Brain pericyte (primary cell): Measurements from ENCODE around the gene HEXIM2.
"Not testable (repeated sequence)": the region's sequence is repeated elsewhere in the genome, so short reads cannot be mapped to it uniquely, and the experiment has no call there.

Experiments
- DNase-seq: peaks from one replicate; pipeline ENCODE4 v3.0.0-alpha.2; 2012; ENCODE audit warnings: low read depth, low spot score

The HEXIM2 gene

DNA sequence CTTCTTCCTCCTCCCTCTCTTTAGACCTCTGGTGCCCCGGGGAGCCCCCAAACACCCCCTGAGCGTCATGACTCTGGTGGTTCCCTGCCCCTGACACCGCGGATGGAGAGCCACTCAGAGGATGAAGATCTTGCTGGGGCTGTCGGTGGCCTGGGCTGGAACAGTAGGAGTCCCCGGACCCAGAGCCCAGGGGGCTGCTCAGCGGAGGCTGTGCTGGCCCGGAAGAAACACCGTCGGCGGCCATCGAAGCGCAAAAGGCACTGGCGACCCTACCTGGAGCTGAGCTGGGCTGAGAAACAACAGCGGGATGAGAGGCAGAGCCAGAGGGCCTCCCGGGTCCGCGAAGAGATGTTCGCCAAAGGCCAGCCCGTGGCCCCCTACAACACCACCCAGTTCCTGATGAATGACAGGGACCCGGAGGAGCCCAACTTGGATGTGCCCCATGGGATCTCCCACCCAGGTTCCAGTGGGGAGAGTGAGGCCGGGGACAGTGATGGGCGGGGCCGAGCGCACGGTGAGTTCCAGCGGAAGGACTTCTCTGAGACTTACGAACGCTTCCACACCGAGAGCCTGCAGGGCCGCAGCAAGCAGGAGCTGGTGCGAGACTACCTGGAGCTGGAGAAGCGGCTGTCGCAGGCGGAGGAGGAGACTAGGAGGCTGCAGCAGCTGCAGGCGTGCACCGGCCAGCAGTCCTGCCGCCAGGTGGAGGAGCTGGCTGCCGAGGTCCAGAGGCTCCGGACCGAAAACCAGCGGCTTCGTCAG is 7.5 kb downstream of the HEXIM2 start:
- DNase-seq = no peak

DNA sequence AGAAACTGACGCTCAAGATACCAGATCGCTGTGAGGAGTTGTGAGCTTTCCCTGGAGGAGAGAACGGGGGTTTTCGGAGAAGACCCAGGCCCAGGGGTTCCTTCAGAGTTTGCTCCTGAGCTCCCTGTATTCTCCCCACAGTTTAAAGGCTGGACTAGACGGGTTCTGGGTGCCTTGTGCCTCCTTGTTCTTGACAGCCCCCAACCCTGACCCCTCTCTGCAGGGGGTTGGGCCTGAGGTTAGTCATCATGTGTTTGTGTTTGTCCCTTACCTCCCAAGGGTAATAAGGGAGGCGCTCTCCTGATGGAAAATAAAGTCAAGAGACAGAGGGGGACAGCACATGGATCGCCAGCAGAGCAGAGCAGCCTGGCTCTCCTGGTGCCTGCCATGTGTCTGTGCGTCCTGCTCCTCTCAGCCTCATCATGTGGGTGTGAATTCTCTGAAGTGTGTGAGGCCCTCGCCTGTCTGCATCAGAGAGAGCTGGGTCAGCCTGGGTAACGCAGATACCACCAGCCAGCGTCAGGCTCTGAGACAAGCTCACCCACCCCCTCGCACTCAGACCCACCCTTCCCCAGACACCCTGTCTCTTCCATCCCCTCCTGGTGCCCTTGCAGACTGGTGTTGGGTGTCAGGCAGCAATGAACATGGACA is 8.7 kb downstream of the HEXIM2 start:
- no peak for DNase-seq

- no peak for DNase-seq
Measured at GRCh38 chr17:45170931-45171337, 9.3 kb downstream of the HEXIM2 start.

- no peak for DNase-seq
Measured at GRCh38 chr17:45171338-45172231, 9.9 kb downstream of the HEXIM2 start.

GRCh38 chr17:45172232-45172540 is 10.5 kb downstream of the HEXIM2 start:
- DNase-seq = no peak

DNA sequence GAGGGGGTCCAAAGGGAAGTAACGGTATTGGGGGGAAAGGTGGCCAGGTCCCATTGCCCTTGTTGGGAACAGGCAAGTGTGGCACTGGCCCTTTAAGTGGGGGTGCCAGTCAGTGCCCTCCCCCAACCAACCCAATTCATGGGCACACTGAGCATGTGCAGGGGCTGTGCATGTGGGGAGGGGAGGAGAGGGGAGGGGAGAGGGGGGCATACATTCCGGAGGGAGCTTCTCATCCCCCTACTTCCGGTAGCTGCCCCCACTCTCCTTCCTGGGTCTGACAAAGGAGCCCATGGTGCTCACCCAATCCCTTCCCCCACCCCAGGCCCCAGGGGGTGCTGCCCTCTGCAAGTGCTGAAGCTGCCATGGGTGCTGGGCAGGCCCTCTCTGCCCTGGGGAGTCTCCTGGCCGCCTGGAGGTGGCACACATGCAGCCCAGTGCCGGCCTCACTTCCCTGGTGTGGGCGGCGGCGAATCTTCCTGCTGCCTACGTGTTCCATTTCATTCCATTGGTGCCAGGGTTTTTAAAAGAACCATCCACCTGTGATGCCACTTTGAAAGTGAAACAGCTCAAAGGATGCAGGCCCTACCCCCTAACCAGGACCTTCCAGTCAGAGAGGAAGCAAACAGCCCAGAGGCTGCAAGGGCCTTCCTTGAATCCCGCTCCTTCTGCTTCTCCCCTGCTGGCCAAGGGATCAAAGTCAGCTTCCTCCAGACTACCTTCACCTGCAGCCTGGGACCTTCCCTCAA is 11.0 kb downstream of the HEXIM2 start:
- no peak for DNase-seq

- no peak for DNase-seq
Measured at GRCh38 chr17:45175759-45176115, 14.1 kb downstream of the HEXIM2 start.

- no peak for DNase-seq
Measured at GRCh38 chr17:45177563-45177962, 15.9 kb downstream of the HEXIM2 start.

- DNase-seq = no peak
Measured at GRCh38 chr17:45184144-45184543, 22.5 kb downstream of the HEXIM2 start.

GRCh38 chr17:45186801-45187354 is 25.2 kb downstream of the HEXIM2 start:
- DNase-seq = no peak

DNA sequence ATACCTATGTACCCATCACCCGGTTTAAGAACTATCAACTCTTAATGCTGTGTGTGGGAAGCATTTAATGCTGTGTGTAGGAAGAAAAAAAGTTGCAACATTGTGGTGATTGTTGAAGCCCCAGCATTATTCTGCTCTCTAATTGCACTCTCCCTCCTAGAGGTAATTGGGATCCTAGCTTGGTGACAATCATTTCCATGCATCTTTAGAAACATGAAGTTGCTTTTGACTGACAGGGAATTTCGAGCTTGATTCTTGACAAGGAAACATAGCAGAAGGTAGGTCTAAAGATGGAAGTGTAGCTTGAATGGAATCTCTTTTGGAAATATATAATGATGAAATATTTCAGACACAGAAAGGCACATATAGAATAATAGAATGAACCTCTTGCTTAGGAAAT is 27.3 kb downstream of the HEXIM2 start:
- no peak for DNase-seq

DNA sequence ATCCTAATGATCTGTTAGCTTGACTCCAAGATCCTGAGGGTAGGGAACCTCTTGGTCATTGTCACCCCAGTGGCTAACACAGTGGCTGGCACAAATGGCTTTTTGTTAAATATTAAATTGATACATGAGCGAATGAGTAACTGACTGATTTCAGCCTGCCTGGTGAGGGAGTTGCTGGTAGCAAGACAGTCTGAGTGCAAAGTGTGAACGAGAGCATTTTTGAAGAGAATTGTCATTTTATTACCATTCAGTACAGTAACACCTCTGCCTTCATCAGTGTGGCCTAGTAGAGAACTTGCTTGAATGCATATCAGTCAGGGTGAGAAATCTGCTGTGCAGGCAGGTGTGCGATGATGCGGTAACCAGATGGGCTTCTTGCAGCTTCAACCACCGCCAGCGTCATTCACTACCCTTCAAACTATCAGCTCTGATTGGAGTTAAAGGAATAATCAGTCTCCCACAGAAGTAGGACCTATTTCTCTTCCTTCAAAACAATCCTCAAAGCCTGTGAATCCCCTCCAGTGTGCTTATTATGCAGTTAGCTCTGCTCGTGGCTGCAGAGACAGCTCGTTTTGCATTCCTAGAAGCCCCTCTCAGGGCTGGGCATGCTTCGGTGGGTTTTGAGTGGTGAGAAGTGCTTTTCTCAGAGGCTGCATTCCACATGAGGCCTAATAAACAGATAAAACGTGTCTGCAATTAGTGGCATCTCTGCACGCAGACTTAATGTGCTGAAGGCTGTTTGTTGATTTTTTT is 29.0 kb downstream of the HEXIM2 start:
- no peak for DNase-seq

GRCh38 chr17:45195424-45195823 is 33.7 kb downstream of the HEXIM2 start:
- no peak for DNase-seq

- DNase-seq = no peak
Measured at GRCh38 chr17:45197108-45197507, 35.4 kb downstream of the HEXIM2 start.

DNA sequence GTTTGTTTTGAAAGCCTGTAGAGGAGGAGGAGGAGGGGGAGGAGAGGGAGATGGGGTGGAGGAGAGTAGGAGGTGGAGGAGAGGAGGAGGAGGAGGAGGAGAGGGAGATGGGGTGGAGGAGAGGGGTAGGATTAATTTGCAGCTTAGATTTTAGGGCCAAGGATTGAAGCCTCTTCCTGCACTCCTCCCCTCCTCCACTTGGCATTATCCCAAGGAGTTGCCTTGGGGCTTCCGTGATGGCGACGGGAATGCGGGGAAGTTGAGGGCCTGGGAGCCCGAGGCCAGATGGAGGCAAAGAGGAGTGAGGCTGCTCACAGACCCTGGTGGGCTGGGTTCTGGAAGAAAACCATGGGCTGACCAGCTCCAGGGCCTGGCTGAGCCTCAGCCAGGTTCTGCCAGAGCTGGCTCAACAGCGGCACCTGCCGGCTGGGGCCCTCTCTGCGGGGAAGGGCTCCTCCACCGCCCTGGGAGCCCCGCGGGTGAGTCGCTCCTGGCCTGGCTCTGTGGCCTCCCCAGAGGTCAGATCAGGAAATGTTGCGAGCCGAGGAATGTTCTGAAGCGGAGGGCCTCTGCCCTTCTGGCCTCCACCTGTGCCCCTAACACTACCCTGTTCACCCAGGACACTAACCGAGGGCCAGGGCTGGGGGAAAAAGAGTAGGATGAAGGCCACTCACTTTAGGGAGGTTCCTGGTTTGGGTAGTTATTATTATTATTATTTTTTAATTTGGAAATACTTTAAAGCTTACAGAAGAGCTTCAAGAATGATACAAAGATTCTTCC is 36.1 kb downstream of the HEXIM2 start:
- peak; percentile 40 for DNase-seq

- no peak for DNase-seq
Measured at GRCh38 chr17:45200701-45201100, 39.0 kb downstream of the HEXIM2 start.

GRCh38 chr17:45201457-45201856 is 39.8 kb downstream of the HEXIM2 start:
- DNase-seq = no peak

- not testable (repeated sequence) for DNase-seq
Measured at GRCh38 chr17:45201880-45202279, 40.2 kb downstream of the HEXIM2 start.

DNA sequence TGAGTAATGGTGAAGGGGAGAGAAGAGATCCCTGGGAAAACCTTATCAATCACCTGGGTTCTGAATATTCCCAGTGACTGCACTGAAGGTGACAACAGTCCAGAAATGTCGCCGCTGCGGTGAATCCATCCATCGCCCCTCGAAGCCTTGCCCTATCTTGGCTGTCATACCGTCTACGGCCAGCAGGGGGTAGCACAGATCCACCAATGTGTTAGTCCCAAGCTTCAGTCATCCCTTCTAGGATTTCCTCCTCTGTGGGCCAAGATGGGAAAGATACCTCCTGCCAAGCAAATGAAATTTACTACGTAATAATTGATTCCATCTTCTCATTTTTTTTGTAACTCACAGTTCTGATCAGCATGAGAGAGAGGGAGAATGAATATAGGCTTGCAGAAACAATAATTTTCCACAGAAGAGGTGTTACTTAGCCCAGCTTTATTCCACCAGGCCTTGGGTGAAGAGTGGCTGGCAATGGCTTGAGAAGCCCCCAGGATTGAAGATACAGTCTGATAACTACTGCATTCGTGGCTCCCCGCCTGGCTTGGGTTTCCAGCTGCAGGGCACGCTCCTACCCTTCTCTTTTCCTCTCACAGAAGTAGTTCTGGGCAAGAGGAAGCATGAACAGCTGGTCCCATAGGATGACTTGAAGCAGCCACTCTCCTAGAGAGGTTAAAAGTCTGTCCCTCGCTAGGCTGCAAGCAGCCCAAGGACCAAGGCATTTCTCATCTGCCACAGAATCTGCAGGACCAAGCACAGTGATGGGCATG is 57.4 kb downstream of the HEXIM2 start:
- DNase-seq = peak; percentile 50
